ENCODE data around the gene ANAPC2.

GRCh38 chr9:137147091-137147792, 41.1 kb downstream of the ANAPC2 start:
- TF ChIP-seq CTCF (conservative IDR thresholded peaks at IDR 0.05), result no peak
- no peak for TF ChIP-seq EZH2 (IDR thresholded peaks at IDR 0.05; ENCODE audit: low read depth)

Data from PC-9 (cell line).